Fibroblast of mammary gland (primary cell): ENCODE results near the gene CCT8.

Experiments
- DNase-seq: peaks from one replicate; pipeline ENCODE4 v3.0.0-alpha.2; 2010; ENCODE audit warnings: low read depth
- H3K4me3 ChIP-seq: 2 replicates; pipeline ENCODE4 v1.5.1; 2011; ENCODE audit warnings: low read depth, mild to moderate bottlenecking, low read length, moderate library complexity; ENCODE audit not compliant: control insufficient read depth
- TF ChIP-seq, protein P1 (sequence below): conservative IDR thresholded peaks from 2 replicates; pipeline ENCODE4 v1.5.1; 2011; ENCODE audit warnings: low read depth, low read length, inconsistent platforms; ENCODE audit not compliant: control insufficient read depth, insufficient read depth

The CCT8 gene

DNA sequence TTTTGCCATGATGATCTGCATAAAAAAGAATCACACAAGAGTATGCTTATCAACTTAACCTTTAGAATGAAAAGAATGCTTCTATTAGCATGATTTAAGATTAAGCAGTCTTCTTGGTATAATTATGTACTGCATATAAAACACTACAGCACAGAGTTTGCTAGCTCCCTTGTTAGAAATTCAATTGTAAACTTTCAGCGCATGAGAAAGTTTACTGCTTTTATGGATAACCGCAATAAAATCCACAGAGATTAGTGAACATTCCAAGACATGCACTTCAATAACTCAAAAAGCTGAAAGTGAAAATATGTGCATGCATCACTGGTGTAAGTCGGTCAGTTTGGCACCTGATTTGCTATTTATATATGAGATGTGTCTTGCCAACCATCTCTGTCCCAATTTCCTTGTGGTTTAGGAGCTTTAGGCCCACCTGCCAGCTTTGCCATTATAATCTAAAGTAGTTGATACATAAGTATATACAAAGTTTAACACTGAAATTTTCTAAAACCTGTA, 16.9 kb downstream of the CCT8 start:
- no peak for DNase-seq
- TF ChIP-seq, protein P1, sequence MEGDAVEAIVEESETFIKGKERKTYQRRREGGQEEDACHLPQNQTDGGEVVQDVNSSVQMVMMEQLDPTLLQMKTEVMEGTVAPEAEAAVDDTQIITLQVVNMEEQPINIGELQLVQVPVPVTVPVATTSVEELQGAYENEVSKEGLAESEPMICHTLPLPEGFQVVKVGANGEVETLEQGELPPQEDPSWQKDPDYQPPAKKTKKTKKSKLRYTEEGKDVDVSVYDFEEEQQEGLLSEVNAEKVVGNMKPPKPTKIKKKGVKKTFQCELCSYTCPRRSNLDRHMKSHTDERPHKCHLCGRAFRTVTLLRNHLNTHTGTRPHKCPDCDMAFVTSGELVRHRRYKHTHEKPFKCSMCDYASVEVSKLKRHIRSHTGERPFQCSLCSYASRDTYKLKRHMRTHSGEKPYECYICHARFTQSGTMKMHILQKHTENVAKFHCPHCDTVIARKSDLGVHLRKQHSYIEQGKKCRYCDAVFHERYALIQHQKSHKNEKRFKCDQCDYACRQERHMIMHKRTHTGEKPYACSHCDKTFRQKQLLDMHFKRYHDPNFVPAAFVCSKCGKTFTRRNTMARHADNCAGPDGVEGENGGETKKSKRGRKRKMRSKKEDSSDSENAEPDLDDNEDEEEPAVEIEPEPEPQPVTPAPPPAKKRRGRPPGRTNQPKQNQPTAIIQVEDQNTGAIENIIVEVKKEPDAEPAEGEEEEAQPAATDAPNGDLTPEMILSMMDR: no peak

DNA sequence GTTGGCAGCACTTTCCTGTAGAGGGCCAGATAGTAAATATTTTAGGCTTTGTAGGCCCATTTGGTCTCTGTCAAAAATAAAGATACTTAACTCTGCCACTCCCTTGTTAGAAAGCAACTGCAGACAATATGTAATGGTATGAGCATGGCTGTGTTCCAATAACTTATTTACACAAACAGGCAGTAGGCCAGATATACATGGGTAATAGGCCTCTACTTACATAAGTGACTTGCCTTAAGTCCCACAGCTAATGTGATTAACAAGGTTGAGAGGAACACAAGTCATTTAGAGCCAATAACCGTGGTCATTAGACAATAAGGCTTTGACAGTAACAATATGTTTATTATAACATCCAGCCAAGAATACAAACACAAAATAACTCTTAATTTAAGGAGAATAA, 17.4 kb downstream of the CCT8 start:
- TF ChIP-seq, protein P1: no peak
- no peak overlapping the region for H3K4me3 ChIP-seq
- DNase-seq: peak; percentile 12

More for the DNA sequence above, 16.9 kb downstream of the CCT8 start:
- no peak overlapping the region for H3K4me3 ChIP-seq

DNA sequence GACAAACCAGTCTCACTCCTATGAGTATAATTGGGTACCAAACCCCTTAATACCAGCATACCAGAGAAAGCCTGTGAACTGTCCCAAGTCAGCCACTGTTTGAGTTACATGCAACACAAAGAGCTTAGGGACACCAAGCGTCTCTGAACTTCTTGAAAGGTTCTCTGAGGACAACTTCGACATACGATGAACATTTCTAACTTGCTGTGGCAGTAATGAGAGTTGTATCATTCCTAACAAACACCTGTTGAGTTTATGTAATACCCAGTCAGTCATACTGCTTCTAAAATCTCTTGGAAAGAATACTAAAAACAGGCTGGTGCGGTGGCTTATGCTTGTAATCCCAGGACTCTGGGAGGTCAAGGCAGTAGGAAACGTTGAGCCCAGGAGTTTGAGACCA, 18.4 kb downstream of the CCT8 start:
- TF ChIP-seq, protein P1: no peak
- no peak overlapping the region for H3K4me3 ChIP-seq
- DNase-seq: no peak

DNA sequence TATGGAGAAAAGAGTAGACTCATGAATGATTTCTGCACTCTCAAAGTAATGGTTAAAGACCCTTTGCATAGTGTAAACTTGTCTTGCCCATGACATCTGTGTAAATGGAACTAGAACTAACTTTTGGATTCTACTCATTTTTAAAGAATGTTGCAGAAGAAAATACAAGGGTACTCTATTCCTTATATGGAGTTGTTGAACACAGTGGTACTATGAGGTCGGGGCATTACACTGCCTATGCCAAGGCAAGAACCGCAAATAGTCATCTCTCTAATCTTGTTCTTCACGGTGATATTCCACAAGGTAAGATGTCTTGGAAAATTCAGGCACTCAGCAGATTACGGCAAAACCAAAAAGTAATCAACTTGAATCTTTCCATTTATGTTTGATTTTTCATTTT, 19.8 kb downstream of the CCT8 start:
- H3K4me3 ChIP-seq: no peak overlapping the region
- DNase-seq: no peak
- TF ChIP-seq, protein P1: no peak

DNA sequence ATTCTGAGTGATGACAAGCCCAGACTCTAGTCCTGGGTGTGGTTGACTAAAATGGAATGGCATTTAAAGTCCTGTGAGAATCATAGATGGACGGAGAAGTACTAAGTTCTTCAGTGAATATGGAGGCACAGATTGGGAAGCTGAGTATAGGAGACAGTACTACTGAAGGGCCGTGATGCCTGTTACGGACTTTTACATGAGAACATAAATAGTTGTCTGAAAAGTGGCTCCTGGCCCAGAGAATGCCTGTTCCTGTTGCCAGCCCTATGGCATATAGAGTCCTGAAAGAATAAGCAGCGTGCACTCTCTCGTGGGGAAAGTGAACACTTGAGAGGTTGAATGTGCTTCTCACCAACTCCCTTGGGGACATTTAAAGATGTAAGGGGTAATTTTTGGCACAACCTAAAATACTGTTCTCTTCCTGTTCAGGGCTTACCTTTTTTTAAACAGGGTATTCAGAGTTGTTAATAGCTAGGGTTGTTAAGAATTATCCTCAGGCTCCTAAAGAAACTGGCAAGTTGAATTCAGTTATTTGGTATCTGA, 20.4 kb downstream of the CCT8 start:
- H3K4me3 ChIP-seq: no peak overlapping the region
- TF ChIP-seq, protein P1: no peak
- no peak for DNase-seq

DNA sequence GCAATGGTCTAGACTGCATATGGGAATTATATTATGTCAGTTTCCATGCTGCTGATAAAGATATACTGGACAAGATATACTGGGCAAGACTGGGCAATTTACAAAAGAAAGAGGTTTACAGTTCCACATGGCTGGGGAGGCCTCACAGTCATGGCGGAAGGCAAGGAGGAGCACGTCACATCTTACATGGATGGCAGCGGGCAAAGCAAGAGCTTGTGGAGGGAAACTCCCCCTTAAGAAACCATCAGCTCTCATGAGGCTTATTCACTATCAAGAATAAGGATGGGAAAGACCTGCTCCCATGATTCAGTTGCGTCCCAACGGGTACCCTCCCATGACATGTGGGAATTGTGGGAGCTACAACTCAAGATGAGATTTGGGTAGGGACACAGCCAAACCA, 21.2 kb downstream of the CCT8 start:
- TF ChIP-seq, protein P1: no peak
- DNase-seq: no peak

DNA sequence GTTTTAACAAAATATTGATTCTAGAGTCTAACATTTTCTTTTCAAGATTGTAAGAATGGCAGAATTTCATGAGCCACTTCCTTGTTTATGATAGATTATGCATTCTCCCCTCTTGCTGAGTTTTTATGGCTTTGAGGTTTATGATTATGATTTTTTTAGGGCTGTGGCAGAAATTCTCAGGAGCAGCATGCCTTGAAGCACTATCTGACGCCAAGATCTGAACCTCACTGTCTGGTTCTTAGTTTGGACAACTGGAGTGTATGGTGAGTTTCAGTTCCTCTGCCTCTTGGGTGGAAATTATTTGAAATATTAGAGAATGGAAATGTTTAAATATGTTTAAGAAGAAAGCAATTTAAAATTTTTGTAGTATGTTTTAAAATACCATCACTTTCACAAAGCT, 38.8 kb downstream of the CCT8 start:
- TF ChIP-seq, protein P1: no peak
- no peak overlapping the region for H3K4me3 ChIP-seq
- no peak for DNase-seq

More for the DNA sequence above, 21.2 kb downstream of the CCT8 start:
- no peak overlapping the region for H3K4me3 ChIP-seq
